HEK293T (cell line): ENCODE measurements around the gene ZNF710.

ENCODE experiments used
- CTCF ChIA-PET: fragments of 350-600 bp; formaldehyde crosslinking; extraction: SDS; loops from one replicate; lab custom pipeline; 2021; ENCODE audit warnings: antibody characterized with exemption, inconsistent platforms; lab: Yijun Ruan, JAX
- POLR2A ChIA-PET: fragments of 350-600 bp; formaldehyde crosslinking; extraction: SDS; loops from one replicate; lab custom pipeline; 2020; ENCODE audit warnings: antibody characterized with exemption, inconsistent platforms; lab: Yijun Ruan, JAX
- DNase-seq: peaks from one replicate; pipeline ENCODE4 v3.0.0; 2012; ENCODE audit warnings: mixed read lengths; ENCODE audit errors: extremely low spot score
- ARNT ChIP-seq: fragments of 450-650 bp; IDR thresholded peaks from 2 replicates; pipeline ENCODE4 v1.6.1; 2017; ENCODE audit warnings: mild to moderate bottlenecking
- BHLHE40 ChIP-seq: fragments of 450-650 bp; IDR thresholded peaks from 2 replicates; pipeline ENCODE4 v1.6.1; 2016; ENCODE audit warnings: mild to moderate bottlenecking, moderate library complexity, borderline replicate concordance
- CTBP1 ChIP-seq: fragments of 450-650 bp; IDR thresholded peaks from 2 replicates; pipeline ENCODE4 v1.6.1; 2016; ENCODE audit warnings: borderline replicate concordance
- ELF4 ChIP-seq: fragments of 450-650 bp; IDR thresholded peaks from 2 replicates; pipeline ENCODE4 v1.6.1; 2017; ENCODE audit warnings: antibody characterized with exemption
- FOXA1 ChIP-seq: fragments of 450-650 bp; IDR thresholded peaks from 2 replicates; pipeline ENCODE4 v1.6.1; 2016; ENCODE audit warnings: mild to moderate bottlenecking
- FOXK2 ChIP-seq: fragments of 450-650 bp; IDR thresholded peaks from 2 replicates; pipeline ENCODE4 v1.6.1; 2016; ENCODE audit warnings: mild to moderate bottlenecking
- FOXM1 ChIP-seq: fragments of 450-650 bp; IDR thresholded peaks from 2 replicates; pipeline ENCODE4 v1.6.1; 2017; ENCODE audit warnings: mild to moderate bottlenecking, borderline replicate concordance
- HDGF ChIP-seq: fragments of 450-650 bp; IDR thresholded peaks from 2 replicates; pipeline ENCODE4 v1.6.1; 2017; ENCODE audit warnings: antibody characterized with exemption, borderline replicate concordance
- L3MBTL2 ChIP-seq: fragments of 450-650 bp; conservative IDR thresholded peaks from 2 replicates; pipeline ENCODE4 v1.6.1; 2016; ENCODE audit warnings: mild to moderate bottlenecking
- LEF1 ChIP-seq: fragments of 450-650 bp; IDR thresholded peaks from 2 replicates; pipeline ENCODE4 v1.6.1; 2017; ENCODE audit warnings: mild to moderate bottlenecking, borderline replicate concordance
- NFRKB ChIP-seq: fragments of 450-650 bp; IDR thresholded peaks from 2 replicates; pipeline ENCODE4 v1.6.1; 2016; ENCODE audit warnings: mild to moderate bottlenecking, moderate library complexity
- SP1 ChIP-seq: fragments of 450-650 bp; IDR thresholded peaks from 2 replicates; pipeline ENCODE4 v1.6.1; 2017
- SUZ12 ChIP-seq: fragments of 450-650 bp; IDR thresholded peaks from 2 replicates; pipeline ENCODE4 v1.6.1; 2016; ENCODE audit warnings: mild to moderate bottlenecking
- TARDBP ChIP-seq: fragments of 450-650 bp; IDR thresholded peaks from 2 replicates; pipeline ENCODE4 v1.6.1; 2016
- ZNF384 ChIP-seq: fragments of 450-650 bp; IDR thresholded peaks from 2 replicates; pipeline ENCODE4 v1.6.1; 2016
- TF ChIP-seq, protein P1 (sequence below): fragments of 450-650 bp; IDR thresholded peaks from 2 replicates; pipeline ENCODE4 v1.6.1; 2016

ZNF710 gene

DNA sequence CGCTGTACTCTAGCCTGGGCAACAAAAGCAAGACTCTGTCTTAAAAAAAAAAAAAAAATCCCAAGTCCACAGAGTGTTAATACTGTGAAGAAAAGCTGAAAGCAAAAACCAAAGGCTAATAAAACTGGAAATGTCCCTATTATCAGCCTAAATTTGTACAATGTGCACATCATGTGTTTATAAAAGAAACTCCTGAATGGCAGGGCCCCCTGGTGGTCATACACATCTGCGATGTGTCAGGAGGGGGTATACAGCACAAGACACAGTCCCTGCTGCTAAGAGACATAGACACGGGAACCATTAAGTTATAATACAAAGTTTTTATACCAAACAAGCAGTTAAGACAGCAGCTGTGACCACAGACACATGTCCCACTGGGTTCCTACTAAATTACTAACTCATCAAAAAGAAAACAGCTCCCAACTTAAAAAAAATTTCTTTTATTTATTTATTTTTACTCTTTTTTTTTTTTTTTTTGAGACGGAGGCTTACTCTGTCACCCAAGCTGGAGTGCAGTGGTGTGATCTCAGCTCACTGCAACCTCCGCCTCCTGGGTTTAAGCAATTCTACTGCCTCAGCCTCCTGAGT, 70.2 kb downstream of the ZNF710 start:
- TF ChIP-seq ZNF384 (peak; percentile 76), FOXA1 (no peak)
- TF ChIP-seq, protein P1, sequence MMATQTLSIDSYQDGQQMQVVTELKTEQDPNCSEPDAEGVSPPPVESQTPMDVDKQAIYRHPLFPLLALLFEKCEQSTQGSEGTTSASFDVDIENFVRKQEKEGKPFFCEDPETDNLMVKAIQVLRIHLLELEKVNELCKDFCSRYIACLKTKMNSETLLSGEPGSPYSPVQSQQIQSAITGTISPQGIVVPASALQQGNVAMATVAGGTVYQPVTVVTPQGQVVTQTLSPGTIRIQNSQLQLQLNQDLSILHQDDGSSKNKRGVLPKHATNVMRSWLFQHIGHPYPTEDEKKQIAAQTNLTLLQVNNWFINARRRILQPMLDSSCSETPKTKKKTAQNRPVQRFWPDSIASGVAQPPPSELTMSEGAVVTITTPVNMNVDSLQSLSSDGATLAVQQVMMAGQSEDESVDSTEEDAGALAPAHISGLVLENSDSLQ: peak; percentile 70
- POLR2A ChIA-PET: no interaction called here
- CTCF ChIA-PET: interaction anchor here (0.6 to 1.7 kb wide), 11 partner anchors 16 to 971 kb away, joined by 3 to 5 read pairs (median 3); no protein-coding TSS in a partner anchor
- DNase-seq: peak; percentile 78

- DNase-seq: no peak
- ChIA-PET CTCF (no interaction called here), POLR2A (no interaction called here)
- TF ChIP-seq CTBP1 (no peak), L3MBTL2 (no peak), FOXM1 (no peak), HDGF (no peak), TARDBP (no peak), BHLHE40 (no peak), FOXK2 (no peak), FOXA1 (no peak), SP1 (no peak), NFRKB (no peak), ARNT (no peak)
Observed at GRCh38 chr15:90072978-90073640, 72.0 kb downstream of the ZNF710 start.

DNA sequence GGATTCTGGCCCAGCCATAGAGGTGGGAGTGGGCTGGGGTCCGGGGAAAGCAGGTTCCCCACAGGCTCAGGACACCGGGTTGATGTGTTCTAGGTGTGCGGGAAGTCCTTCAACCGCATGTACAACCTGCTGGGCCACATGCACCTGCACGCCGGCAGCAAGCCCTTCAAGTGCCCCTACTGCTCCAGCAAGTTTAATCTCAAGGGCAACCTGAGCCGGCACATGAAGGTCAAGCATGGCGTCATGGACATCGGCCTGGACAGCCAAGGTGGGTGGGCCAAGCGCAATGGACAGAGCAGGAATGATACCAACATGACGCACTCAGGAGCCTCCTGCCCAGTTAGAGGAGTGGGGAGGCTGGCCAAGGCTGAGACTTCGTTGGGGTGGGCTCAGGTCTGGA, 72.9 kb downstream of the ZNF710 start:
- POLR2A ChIA-PET: interaction anchor here (2.2 kb wide), 1 partner anchor 161 kb away, joined by 6 read pairs; the partner anchor contains the start of gene ARPIN
- CTCF ChIA-PET: no interaction called here
- TF ChIP-seq NFRKB (no peak), SUZ12 (no peak), ZNF384 (no peak), SP1 (no peak), ELF4 (no peak), FOXA1 (no peak), FOXM1 (no peak), BHLHE40 (no peak), LEF1 (no peak), HDGF (no peak), TARDBP (no peak)
- TF ChIP-seq, protein P1: no peak
- no peak for DNase-seq

DNA sequence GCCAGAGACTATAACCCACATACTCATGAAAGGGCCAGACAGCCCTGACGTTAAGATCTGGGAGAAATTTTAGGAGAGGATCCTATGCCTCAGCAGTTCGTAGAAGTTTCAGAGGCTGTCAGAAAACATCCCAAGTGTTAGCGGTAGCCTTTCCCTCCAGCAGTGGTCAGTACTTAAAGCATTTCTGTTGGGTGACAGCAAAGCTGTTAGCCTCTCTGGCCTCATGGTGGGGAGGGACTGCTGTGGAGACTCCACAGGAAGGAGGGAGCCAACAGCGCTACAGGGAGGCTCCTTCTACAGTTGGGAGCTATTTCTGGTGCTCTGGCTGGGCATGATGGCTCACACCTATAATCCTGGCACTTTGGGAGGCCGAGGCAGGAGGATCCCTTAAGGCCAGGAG, 73.8 kb downstream of the ZNF710 start:
- DNase-seq: no peak
- no peak for TF ChIP-seq LEF1
- no peak for TF ChIP-seq L3MBTL2
- no peak for TF ChIP-seq CTBP1
- TF ChIP-seq HDGF: no peak
- TF ChIP-seq SP1: no peak
- TF ChIP-seq ARNT: no peak
- no peak for TF ChIP-seq ZNF384
- no peak for TF ChIP-seq ELF4
- TF ChIP-seq, protein P1: no peak
- ChIA-PET CTCF (interaction anchor here (0.6 to 0.9 kb wide), 2 partner anchors 12 to 153 kb away, joined by 3 read pairs; no protein-coding TSS in a partner anchor), POLR2A (interaction anchor here (1.0 to 2.2 kb wide), 3 partner anchors 11 to 162 kb away, joined by 4 to 6 read pairs (median 4); partner anchors contain the start of gene ARPIN)

DNA sequence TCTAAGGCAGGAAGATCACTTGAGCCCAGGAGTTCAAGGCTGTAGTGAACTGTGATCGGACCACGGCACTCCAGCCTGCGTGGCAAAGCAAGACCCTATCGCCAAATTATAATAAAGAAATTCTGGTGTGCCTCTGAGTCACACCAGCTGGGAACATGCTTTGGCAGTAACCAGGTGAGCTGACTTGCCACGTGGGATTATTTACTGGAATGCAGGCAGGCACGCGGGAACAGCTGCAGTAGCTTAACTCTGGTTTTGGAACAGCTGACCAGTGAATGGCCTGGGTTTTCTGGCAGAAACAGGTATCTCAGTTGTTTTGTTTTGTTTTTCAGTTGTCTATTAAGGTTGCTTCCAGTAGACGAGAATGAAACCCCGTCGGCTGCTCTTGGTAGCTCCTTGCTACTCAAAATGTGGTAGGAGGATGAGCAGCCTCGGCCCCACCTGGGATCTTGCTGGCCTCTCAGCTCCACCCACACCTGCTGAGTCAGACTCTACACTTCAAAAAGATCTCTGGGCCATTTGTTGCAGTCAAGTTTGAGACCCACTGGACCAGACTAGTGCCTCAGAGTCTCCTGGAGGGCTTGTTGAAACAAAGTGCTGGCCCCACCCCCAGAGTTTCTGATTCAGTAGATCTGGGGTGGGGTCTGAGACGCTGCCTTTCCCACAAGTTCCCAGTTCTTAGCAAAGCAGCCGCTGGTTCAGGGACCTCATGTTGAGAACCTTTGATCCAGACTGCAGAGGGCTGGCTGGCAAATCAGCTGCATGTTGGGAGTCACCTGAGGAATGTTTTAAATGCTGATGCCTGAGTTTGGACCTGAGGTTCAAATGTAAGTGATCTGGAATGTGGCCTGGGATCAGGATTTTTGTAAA, 74.5 kb downstream of the ZNF710 start:
- DNase-seq: no peak
- CTCF ChIA-PET: interaction anchor here (0.5 to 0.9 kb wide), 3 partner anchors 11 to 303 kb away, joined by 3 read pairs; no protein-coding TSS in a partner anchor
- POLR2A ChIA-PET: interaction anchor here (1.0 to 2.2 kb wide), 3 partner anchors 10 to 163 kb away, joined by 4 to 6 read pairs (median 4); partner anchors contain the start of gene ARPIN
- TF ChIP-seq ZNF384: no peak
- no peak for TF ChIP-seq LEF1
- TF ChIP-seq NFRKB: no peak
- no peak for TF ChIP-seq BHLHE40
- no peak for TF ChIP-seq SP1
- no peak for TF ChIP-seq FOXK2
- no peak for TF ChIP-seq FOXM1
- TF ChIP-seq TARDBP: no peak
- no peak for TF ChIP-seq CTBP1
- no peak for TF ChIP-seq ELF4
- TF ChIP-seq, protein P1: no peak
